ENCODE data around the gene HEPACAM2. TPM values are rescaled to one million over a fixed set of nuclear protein-coding genes. Genes with fewer than 3 reads are reported as not detected.

Gene HEPACAM2
- total and polyA plus RNA-seq, 2 of the 4 experiments (the other 2 are of a cell fraction) = under 0.01 to 0.05 TPM

DNA sequence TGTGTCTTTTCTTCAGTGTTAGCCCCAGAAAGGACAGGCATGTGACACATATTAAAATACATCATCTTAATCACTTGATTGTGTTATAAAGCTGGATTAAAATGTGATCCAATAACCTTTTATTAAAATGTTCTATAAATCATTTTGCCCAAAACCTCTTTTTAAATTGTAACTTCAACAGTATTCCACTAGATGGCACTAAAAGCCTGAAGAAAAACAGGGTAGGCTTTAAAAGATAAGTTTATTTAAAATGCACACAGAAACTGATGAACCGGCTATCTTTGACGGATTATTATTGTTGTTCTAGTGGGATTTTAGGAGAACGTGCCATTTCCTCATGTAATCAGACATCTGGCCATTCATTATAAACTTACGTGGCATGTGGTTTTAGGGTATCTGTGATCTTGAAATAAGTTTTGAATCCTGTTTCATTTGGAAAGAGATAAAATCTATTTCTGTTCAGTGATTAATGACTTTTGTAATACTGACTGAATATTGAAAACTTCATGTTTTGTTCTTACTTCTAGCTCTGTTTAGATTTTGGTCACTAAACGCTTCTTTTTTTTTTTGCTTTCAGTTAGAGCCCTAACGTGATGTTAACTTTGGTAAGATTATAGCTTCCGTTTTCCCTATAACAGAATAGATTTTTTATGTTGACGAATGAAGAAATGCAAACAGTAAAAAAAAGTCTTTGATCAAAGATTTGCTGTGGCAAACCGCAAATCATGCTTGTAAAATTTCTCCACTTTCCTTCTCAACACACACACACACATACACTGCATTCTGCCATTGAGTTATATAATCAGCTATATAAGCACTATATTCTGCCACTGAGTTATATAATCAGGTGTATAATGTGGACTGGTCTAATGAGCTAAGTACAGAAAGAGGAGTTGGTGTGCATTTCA lies 19.5 kb upstream of the HEPACAM2 start:
- no peak overlapping the region for H3K23ac ChIP-seq (ENCODE audit: low read depth, low read length)
- H2AK9ac ChIP-seq (replicated peaks; ENCODE audit: low read depth, low read length, poor library complexity) = no peak overlapping the region
- H3K18ac ChIP-seq (ENCODE audit: low read depth, low read length) = no peak overlapping the region
- intact Hi-C loops (cut with micrococcal nuclease) = loop anchor here (1.0 to 10.0 kb wide), 6 partner anchors 129 to 977 kb away; no protein-coding TSS in a partner anchor
- H3K36me3 ChIP-seq (ENCODE audit: control insufficient read depth, insufficient read depth, low read length) = no peaks in the 10 kb centered on the region
- H3K56ac ChIP-seq (ENCODE audit: extremely low read depth, insufficient read depth, low read length) = no peak overlapping the region
- dilution Hi-C loops (cut with HindIII; ENCODE audit: low sequenced_read_pairs, unreplicated experiment) = no loop called here
- no peak overlapping the region for H2AK5ac ChIP-seq (ENCODE audit: low read depth, low read length)
- ATAC-seq (ENCODE audit: low read depth) = peak; percentile 51; the same call in 1 of the 2 replicates
- no peaks in the 10 kb centered on the region for H3K4me1 ChIP-seq (ENCODE audit: control insufficient read depth, insufficient read depth, low read length)
- no peak overlapping the region for H3K4ac ChIP-seq (ENCODE audit: low read depth, low read length)
- no peaks in the 10 kb centered on the region for H3K27me3 ChIP-seq (ENCODE audit: control insufficient read depth, insufficient read depth, low read length)
- no TSS peak for BruUV-seq (replicated peaks)
- no peak overlapping the region for H2AFZ ChIP-seq (replicated peaks; ENCODE audit: low read length, poor library complexity)
- no peak overlapping the region for H2BK20ac ChIP-seq (ENCODE audit: low read depth, low read length)
- H4K20me1 ChIP-seq (ENCODE audit: insufficient read depth, low read length) = no peaks in the 10 kb centered on the region
- no peak overlapping the region for H3K14ac ChIP-seq (replicated peaks; ENCODE audit: low read depth, low read length)
- no peak overlapping the region for H2BK15ac ChIP-seq (ENCODE audit: low read depth, low read length)
- in situ Hi-C loops (cut with MboI; ENCODE audit: low sequenced_read_pairs) = loop anchor here (5.0 to 25.0 kb wide), 2 partner anchors 307 to 967 kb away; no protein-coding TSS in a partner anchor
- H2BK5ac ChIP-seq (ENCODE audit: low read depth, low read length, poor library complexity, severe bottlenecking) = no peak overlapping the region
- no peaks in the 10 kb centered on the region for H3K9me1 ChIP-seq (ENCODE audit: insufficient read depth, low read length)
- peaks cover 3 to 6% of the 10 kb centered on the region in 2 experiments; a peak in 2 of 4 replicates for H3K79me1 ChIP-seq (ENCODE audit: low read depth in 1 of 2, low read length in 2 of 2)
- no peak overlapping the region for H4K91ac ChIP-seq (ENCODE audit: insufficient read depth, low read depth, low read length)
- H3K4me3 ChIP-seq (ENCODE audit: insufficient read depth, low read depth, low read length) = no peak overlapping the region
- H3K9me3 ChIP-seq (ENCODE audit: control insufficient read depth, insufficient read depth, low read length) = no peaks in the 10 kb centered on the region
- ChIA-PET CTCF (interaction anchor here (0.6 to 3.5 kb wide), 9 partner anchors 14 to 305 kb away, joined by 3 to 29 read pairs (median 3); no protein-coding TSS in a partner anchor), POLR2A (ENCODE audit: unreplicated experiment) (no interaction called here)
- no peak overlapping the region for H4K5ac ChIP-seq (ENCODE audit: low read depth, low read length)
- no peak overlapping the region for H4K8ac ChIP-seq (ENCODE audit: low read depth in 2 of 2, low read length in 2 of 2)
- TF ChIP-seq MAFK (IDR thresholded peaks at IDR 0.05; ENCODE audit: low read depth, low read length) = no peak
- peak; percentile 71 for TF ChIP-seq SMC3 (IDR thresholded peaks at IDR 0.05; ENCODE audit: low read depth, low read length)
- peak; percentile 77 for TF ChIP-seq RAD21 (IDR thresholded peaks at IDR 0.05; ENCODE audit: low read length)
- peak; percentile 71 for TF ChIP-seq CTCF (conservative IDR thresholded peaks at IDR 0.05; ENCODE audit: low read depth, low read length)
- no peak for TF ChIP-seq CEBPB (IDR thresholded peaks at IDR 0.05; ENCODE audit: low read depth, low read length)
- TF ChIP-seq CHD1 (IDR thresholded peaks at IDR 0.05; ENCODE audit: low read depth, low read length) = no peak
- TF ChIP-seq ELK1 (IDR thresholded peaks at IDR 0.05; ENCODE audit: borderline replicate concordance, low read depth, low read length) = no peak
- no peak overlapping the region for H3K4me2 ChIP-seq (ENCODE audit: low read depth, low read length)
- peak; percentile 38 for DNase-seq
- no peak overlapping the region for H3K27ac ChIP-seq (ENCODE audit: insufficient read depth, low read length)
- H2BK120ac ChIP-seq (ENCODE audit: low read depth, low read length) = no peak overlapping the region
- WGBS, 2 experiments (ENCODE audit: extremely low coverage in 2 of 2, insufficient read length in 1 of 2) = no CpG with 5 or more reads among the region's 9 CpGs
- no peak overlapping the region for H3K9ac ChIP-seq (ENCODE audit: low read depth, low read length)

All from IMR-90 (cell line).